ENCODE measurements around the gene ADORA1.

DNA sequence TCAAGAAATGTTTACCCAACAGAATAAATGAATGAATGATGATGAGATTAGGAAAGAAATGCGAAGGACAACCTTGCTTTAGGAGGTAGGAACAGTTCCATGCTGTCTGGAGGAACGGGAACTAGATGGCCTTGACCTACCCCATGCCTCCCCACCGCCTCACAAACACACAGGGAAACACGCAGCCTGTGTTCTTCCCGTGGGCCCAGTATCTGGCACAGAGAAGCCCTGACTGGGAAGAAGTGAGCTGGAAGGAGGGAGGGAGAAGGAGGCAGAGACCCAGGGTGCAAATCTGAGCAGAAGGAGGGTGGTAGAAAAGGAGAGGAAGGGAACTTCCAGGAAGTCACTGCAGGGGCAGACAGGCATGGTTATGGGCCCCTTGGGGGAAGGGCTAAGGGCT lies 3.5 kb upstream of the ADORA1 start:
- TF ChIP-seq POLR2A (IDR thresholded peaks at IDR 0.05): no peak
- TF ChIP-seq, protein P1, sequence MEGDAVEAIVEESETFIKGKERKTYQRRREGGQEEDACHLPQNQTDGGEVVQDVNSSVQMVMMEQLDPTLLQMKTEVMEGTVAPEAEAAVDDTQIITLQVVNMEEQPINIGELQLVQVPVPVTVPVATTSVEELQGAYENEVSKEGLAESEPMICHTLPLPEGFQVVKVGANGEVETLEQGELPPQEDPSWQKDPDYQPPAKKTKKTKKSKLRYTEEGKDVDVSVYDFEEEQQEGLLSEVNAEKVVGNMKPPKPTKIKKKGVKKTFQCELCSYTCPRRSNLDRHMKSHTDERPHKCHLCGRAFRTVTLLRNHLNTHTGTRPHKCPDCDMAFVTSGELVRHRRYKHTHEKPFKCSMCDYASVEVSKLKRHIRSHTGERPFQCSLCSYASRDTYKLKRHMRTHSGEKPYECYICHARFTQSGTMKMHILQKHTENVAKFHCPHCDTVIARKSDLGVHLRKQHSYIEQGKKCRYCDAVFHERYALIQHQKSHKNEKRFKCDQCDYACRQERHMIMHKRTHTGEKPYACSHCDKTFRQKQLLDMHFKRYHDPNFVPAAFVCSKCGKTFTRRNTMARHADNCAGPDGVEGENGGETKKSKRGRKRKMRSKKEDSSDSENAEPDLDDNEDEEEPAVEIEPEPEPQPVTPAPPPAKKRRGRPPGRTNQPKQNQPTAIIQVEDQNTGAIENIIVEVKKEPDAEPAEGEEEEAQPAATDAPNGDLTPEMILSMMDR (IDR thresholded peaks at IDR 0.05): no peak

Data from esophagus squamous epithelium (tissue), 4 donors.